OCI-LY7 (cell line): ENCODE results near the gene GOLGA7B. TPM values are rescaled to one million over a fixed set of nuclear protein-coding genes. Genes with fewer than 3 reads are reported as not detected.

ENCODE experiments used
- BruUV-seq: library from RNA; stranded (reverse); fragments of 400-500 nt; replicated peaks from 2 replicates; lab custom pipeline; 2021; lab: Mats Ljungman, UMichigan
- CTCF ChIA-PET: fragments of 300-600 bp; sonication (Branson Sonifier 250); formaldehyde crosslinking; loops from one replicate; lab custom pipeline; 2022; ENCODE audit warnings: antibody characterized with exemption; ENCODE audit not compliant: unreplicated experiment; lab: Charles Lee
- POLR2A ChIA-PET: fragments of 300-600 bp; sonication (Branson Sonifier 250); formaldehyde crosslinking; loops from one replicate; lab custom pipeline; 2022; ENCODE audit warnings: antibody characterized with exemption; lab: Charles Lee
- DNase-seq: peaks from one replicate; pipeline ENCODE4 v3.0.0-alpha.2; 2015; ENCODE audit warnings: low spot score
- H2AFZ ChIP-seq: fragments of 200-600 bp; sonication (generic), shearing (Covaris generic); 2 replicates; pipeline ENCODE4 v1.6.1; 2014; ENCODE audit warnings: mild to moderate bottlenecking, antibody characterized with exemption, low read length, moderate library complexity
- H3K27ac ChIP-seq: fragments of 200-600 bp; sonication (generic); 2 replicates; pipeline ENCODE4 v1.5.1; 2014; ENCODE audit warnings: mixed run types, low read depth, mild to moderate bottlenecking, moderate library complexity, low read length, inconsistent platforms; ENCODE audit not compliant: poor library complexity, severe bottlenecking
- H3K36me3 ChIP-seq: fragments of 200-600 bp; sonication (generic); 2 replicates; pipeline ENCODE4 v1.6.1; 2014; ENCODE audit warnings: mild to moderate bottlenecking, antibody characterized with exemption, low read length, moderate library complexity, mixed read lengths; ENCODE audit not compliant: insufficient read depth
- H3K4me1 ChIP-seq: fragments of 200-600 bp; sonication (generic); 2 replicates; pipeline ENCODE4 v1.5.1; 2014; ENCODE audit warnings: mild to moderate bottlenecking, low read length; ENCODE audit not compliant: insufficient read depth, poor library complexity, severe bottlenecking
- H3K4me2 ChIP-seq: fragments of 200-600 bp; sonication (generic); 2 replicates; pipeline ENCODE4 v1.6.1; 2014; ENCODE audit warnings: mild to moderate bottlenecking, low read length
- H3K4me3 ChIP-seq: fragments of 200-600 bp; sonication (generic); 2 replicates; pipeline ENCODE4 v1.5.1; 2014; ENCODE audit warnings: mild to moderate bottlenecking, low read depth, low read length; ENCODE audit not compliant: poor library complexity, severe bottlenecking
- H3K79me2 ChIP-seq: fragments of 200-600 bp; sonication (generic); 2 replicates; pipeline ENCODE4 v1.6.1; 2016; ENCODE audit warnings: low read depth, mild to moderate bottlenecking, low read length, moderate library complexity, mixed read lengths; ENCODE audit not compliant: insufficient read depth
- H3K9me2 ChIP-seq: fragments of 200-600 bp; sonication (generic); 2 replicates; pipeline ENCODE4 v1.6.1; 2016; ENCODE audit warnings: mild to moderate bottlenecking, low read length, mixed read lengths; ENCODE audit not compliant: insufficient read depth
- H3K9me3 ChIP-seq: fragments of 200-600 bp; sonication (generic); 2 replicates; pipeline ENCODE4 v1.6.1; 2014; ENCODE audit warnings: mild to moderate bottlenecking, mixed run types, low read length, mixed read lengths
- H4K20me1 ChIP-seq: fragments of 200-600 bp; sonication (generic); 2 replicates; pipeline ENCODE4 v1.6.1; 2014; ENCODE audit warnings: mild to moderate bottlenecking, antibody characterized with exemption, low read length, moderate library complexity, mixed read lengths; ENCODE audit not compliant: insufficient read depth
- CTCF ChIP-seq: fragments of 200-600 bp; sonication (generic); conservative IDR thresholded peaks from 2 replicates; pipeline ENCODE4 v1.5.1; 2014; ENCODE audit warnings: mild to moderate bottlenecking, antibody characterized with exemption, low read length, moderate library complexity, mixed read lengths
- EZH2phosphoT487 ChIP-seq: fragments of 200-600 bp; sonication (generic); IDR thresholded peaks from 2 replicates; pipeline ENCODE4 v1.6.1; 2018; ENCODE audit warnings: low read depth, borderline replicate concordance, mild to moderate bottlenecking, mixed run types, antibody characterized with exemption, low read length, moderate library complexity, mixed read lengths
- intact Hi-C: fragments of 100-400 bp; cut with micrococcal nuclease; formaldehyde crosslinking; loops from one replicate; pipeline ENCODE4 v1.10.0; 2022; ENCODE audit not compliant: unreplicated experiment
- total RNA-seq, 2 experiments: library from RNA; depleted of rRNA in 1 of 2; stranded (reverse); fragments of >200 nt in 1 of 2; shearing (Covaris generic) in 1 of 2; gene quantifications; 2 replicates each; pipeline ENCODE4 v1.2.3, GENCODE V29; 2014 to 2022

GOLGA7B gene
- total RNA-seq, 2 experiments from 2014 or later = 0.08 to 0.09 TPM

- H2AFZ ChIP-seq = no peak overlapping the region
- no peaks in the 10 kb centered on the region for H3K9me2 ChIP-seq
- no peaks in the 10 kb centered on the region for H3K9me3 ChIP-seq
- no TSS peak for BruUV-seq
- POLR2A ChIA-PET = interaction anchor here (0.5 kb wide), 1 partner anchor 1160 kb away, joined by 3 read pairs; no protein-coding TSS in a partner anchor
- no peaks in the 10 kb centered on the region for H3K4me1 ChIP-seq
- H3K4me2 ChIP-seq = no peak overlapping the region
- H3K36me3 ChIP-seq = no peaks in the 10 kb centered on the region
- H3K4me3 ChIP-seq = no peak overlapping the region
- no peaks in the 10 kb centered on the region for H3K79me2 ChIP-seq
- CTCF ChIA-PET = no interaction called here
- no peak for DNase-seq
- intact Hi-C loops = no loop called here
- no peaks in the 10 kb centered on the region for H4K20me1 ChIP-seq
- no peak overlapping the region for H3K27ac ChIP-seq
- TF ChIP-seq CTCF (no peak), EZH2phosphoT487 (no peak)
Observed at GRCh38 chr10:97904576-97904975, 54.9 kb downstream of the GOLGA7B start.

- ChIA-PET CTCF (no interaction called here), POLR2A (no interaction called here)
- Histone ChIP-seq H3K27ac (no peak overlapping the region), H3K9me3 (no peaks in the 10 kb centered on the region), H3K4me2 (no peak overlapping the region), H3K9me2 (no peaks in the 10 kb centered on the region), H3K79me2 (no peaks in the 10 kb centered on the region), H3K4me3 (no peak overlapping the region), H2AFZ (no peak overlapping the region), H4K20me1 (no peaks in the 10 kb centered on the region), H3K36me3 (no peaks in the 10 kb centered on the region), H3K4me1 (no peaks in the 10 kb centered on the region)
- no peak for DNase-seq
- no TSS peak for BruUV-seq
- TF ChIP-seq EZH2phosphoT487 (no peak), CTCF (no peak)
- intact Hi-C loops = no loop called here
Observed at GRCh38 chr10:97905276-97905675, 55.6 kb downstream of the GOLGA7B start.

GRCh38 chr10:97907211-97907610, 57.6 kb downstream of the GOLGA7B start:
- TF ChIP-seq CTCF = no peak
- TF ChIP-seq EZH2phosphoT487 = no peak
- CTCF ChIA-PET = no interaction called here
- no peak overlapping the region for H3K27ac ChIP-seq

More at GRCh38 chr10:97907211-97907610, 57.6 kb downstream of the GOLGA7B start:
- Histone ChIP-seq H2AFZ (no peak overlapping the region), H3K79me2 (no peaks in the 10 kb centered on the region), H3K4me2 (no peak overlapping the region), H3K9me3 (no peaks in the 10 kb centered on the region), H4K20me1 (no peaks in the 10 kb centered on the region), H3K4me1 (no peaks in the 10 kb centered on the region), H3K36me3 (no peaks in the 10 kb centered on the region), H3K4me3 (no peak overlapping the region), H3K9me2 (no peaks in the 10 kb centered on the region)
- DNase-seq = no peak
- POLR2A ChIA-PET = no interaction called here
- intact Hi-C loops = no loop called here
- no TSS peak for BruUV-seq
